Duodenal mucosa (tissue), 2 donors: ENCODE data around the gene CACTIN.

ENCODE experiments used
- H3K27ac ChIP-seq: one replicate; pipeline ENCODE4 v1.7.0; 2013; ENCODE audit warnings: low read depth, low read length
- H3K27me3 ChIP-seq, 2 donors: one replicate each; pipeline ENCODE4 v1.7.0; 2013; ENCODE audit warnings: low read length in 2 of 2, control low read depth in 1 of 2; ENCODE audit not compliant: insufficient read depth in 2 of 2, control insufficient read depth in 1 of 2
- H3K36me3 ChIP-seq, 2 donors: one replicate each; pipeline ENCODE4 v1.7.0; 2013; ENCODE audit warnings: low read length in 2 of 2, control low read depth in 1 of 2; ENCODE audit not compliant: insufficient read depth in 2 of 2, control insufficient read depth in 1 of 2
- H3K4me1 ChIP-seq, 2 donors: one replicate each; pipeline ENCODE4 v1.7.0; 2013; ENCODE audit warnings: low read length in 2 of 2, control low read depth in 1 of 2; ENCODE audit not compliant: insufficient read depth in 2 of 2, control insufficient read depth in 1 of 2
- H3K4me3 ChIP-seq, 2 donors: one replicate each; pipeline ENCODE4 v1.7.0; 2013; ENCODE audit warnings: low read length in 2 of 2, low read depth in 1 of 2
- H3K9ac ChIP-seq, 2 donors: one replicate each; pipeline ENCODE4 v1.7.0; 2013; ENCODE audit warnings: low read length in 2 of 2, low read depth in 1 of 2
- H3K9me3 ChIP-seq, 2 donors: one replicate each; pipeline ENCODE4 v1.7.0; 2013; ENCODE audit warnings: low read length in 2 of 2, control low read depth in 1 of 2; ENCODE audit not compliant: control insufficient read depth in 1 of 2

CACTIN gene

GRCh38 chr19:3645726-3646125 lies 19.1 kb upstream of the CACTIN start:
- no peaks in the 10 kb centered on the region for H3K4me1 ChIP-seq
- no peaks in the 10 kb centered on the region for H3K27me3 ChIP-seq
- no peaks in the 10 kb centered on the region for H3K9me3 ChIP-seq
- H3K27ac ChIP-seq: no peak overlapping the region
- peaks cover 0 to 32% of the 10 kb centered on the region in 2 donors for H3K36me3 ChIP-seq
- H3K4me3 ChIP-seq: no peak overlapping the region
- no peak overlapping the region for H3K9ac ChIP-seq

GRCh38 chr19:3645067-3645396 lies 18.4 kb upstream of the CACTIN start:
- H3K27me3 ChIP-seq: no peaks in the 10 kb centered on the region
- H3K36me3 ChIP-seq: peaks cover 0 to 31% of the 10 kb centered on the region in 2 donors
- no peaks in the 10 kb centered on the region for H3K9me3 ChIP-seq
- no peak overlapping the region for H3K27ac ChIP-seq
- H3K9ac ChIP-seq: no peak overlapping the region
- no peaks in the 10 kb centered on the region for H3K4me1 ChIP-seq
- no peak overlapping the region for H3K4me3 ChIP-seq

GRCh38 chr19:3644351-3645066 lies 17.9 kb upstream of the CACTIN start:
- Histone ChIP-seq H3K36me3 (peaks cover 4 to 31% of the 10 kb centered on the region in 2 donors), H3K9ac (no peak overlapping the region), H3K4me1 (no peaks in the 10 kb centered on the region), H3K27me3 (no peaks in the 10 kb centered on the region), H3K27ac (no peak overlapping the region), H3K9me3 (no peaks in the 10 kb centered on the region), H3K4me3 (no peak overlapping the region)

GRCh38 chr19:3643674-3644313 lies 17.2 kb upstream of the CACTIN start:
- no peaks in the 10 kb centered on the region for H3K4me1 ChIP-seq
- no peak overlapping the region for H3K4me3 ChIP-seq
- H3K36me3 ChIP-seq: peaks cover 4 to 38% of the 10 kb centered on the region in 2 donors
- H3K9ac ChIP-seq: no peak overlapping the region
- H3K27me3 ChIP-seq: no peaks in the 10 kb centered on the region
- no peak overlapping the region for H3K27ac ChIP-seq
- no peaks in the 10 kb centered on the region for H3K9me3 ChIP-seq

- Histone ChIP-seq H3K36me3 (peaks cover 4 to 45% of the 10 kb centered on the region in 2 donors), H3K9ac (no peak overlapping the region), H3K4me3 (no peak overlapping the region), H3K9me3 (no peaks in the 10 kb centered on the region), H3K4me1 (no peaks in the 10 kb centered on the region), H3K27ac (no peak overlapping the region), H3K27me3 (no peaks in the 10 kb centered on the region)
Measured at GRCh38 chr19:3642987-3643673, 16.5 kb upstream of the CACTIN start.

GRCh38 chr19:3642296-3642695 lies 15.7 kb upstream of the CACTIN start:
- Histone ChIP-seq H3K4me1 (no peaks in the 10 kb centered on the region), H3K4me3 (no peak overlapping the region), H3K9me3 (no peaks in the 10 kb centered on the region), H3K9ac (no peak overlapping the region), H3K36me3 (peaks cover 4 to 45% of the 10 kb centered on the region in 2 donors), H3K27ac (no peak overlapping the region), H3K27me3 (no peaks in the 10 kb centered on the region)

GRCh38 chr19:3641515-3642269 lies 15.1 kb upstream of the CACTIN start:
- Histone ChIP-seq H3K9ac (no peak overlapping the region), H3K27ac (no peak overlapping the region), H3K36me3 (peaks cover 4 to 47% of the 10 kb centered on the region in 2 donors), H3K27me3 (no peaks in the 10 kb centered on the region), H3K9me3 (no peaks in the 10 kb centered on the region), H3K4me1 (no peaks in the 10 kb centered on the region), H3K4me3 (no peak overlapping the region)

GRCh38 chr19:3639479-3639878 lies 12.9 kb upstream of the CACTIN start:
- Histone ChIP-seq H3K9me3 (no peaks in the 10 kb centered on the region), H3K4me1 (no peaks in the 10 kb centered on the region), H3K27me3 (no peaks in the 10 kb centered on the region), H3K27ac (no peak overlapping the region), H3K9ac (no peak overlapping the region), H3K36me3 (peaks cover 4 to 34% of the 10 kb centered on the region in 2 donors), H3K4me3 (no peak overlapping the region)

- Histone ChIP-seq H3K4me3 (no peak overlapping the region), H3K27ac (no peak overlapping the region), H3K9ac (no peak overlapping the region), H3K9me3 (no peaks in the 10 kb centered on the region), H3K36me3 (peaks cover 4 to 34% of the 10 kb centered on the region in 2 donors), H3K4me1 (no peaks in the 10 kb centered on the region), H3K27me3 (no peaks in the 10 kb centered on the region)
Measured at GRCh38 chr19:3638208-3639193, 11.9 kb upstream of the CACTIN start.
